GM19395 (cell line): ENCODE data around the gene NCBP3.

Experiments
- ATAC-seq: cut with Tn5 transposase; IDR thresholded peaks from one replicate; pipeline ENCODE4 v1.9.1; 2021; ENCODE audit warnings: mild to moderate bottlenecking, moderate library complexity; ENCODE audit not compliant: unreplicated experiment

NCBP3 gene

DNA sequence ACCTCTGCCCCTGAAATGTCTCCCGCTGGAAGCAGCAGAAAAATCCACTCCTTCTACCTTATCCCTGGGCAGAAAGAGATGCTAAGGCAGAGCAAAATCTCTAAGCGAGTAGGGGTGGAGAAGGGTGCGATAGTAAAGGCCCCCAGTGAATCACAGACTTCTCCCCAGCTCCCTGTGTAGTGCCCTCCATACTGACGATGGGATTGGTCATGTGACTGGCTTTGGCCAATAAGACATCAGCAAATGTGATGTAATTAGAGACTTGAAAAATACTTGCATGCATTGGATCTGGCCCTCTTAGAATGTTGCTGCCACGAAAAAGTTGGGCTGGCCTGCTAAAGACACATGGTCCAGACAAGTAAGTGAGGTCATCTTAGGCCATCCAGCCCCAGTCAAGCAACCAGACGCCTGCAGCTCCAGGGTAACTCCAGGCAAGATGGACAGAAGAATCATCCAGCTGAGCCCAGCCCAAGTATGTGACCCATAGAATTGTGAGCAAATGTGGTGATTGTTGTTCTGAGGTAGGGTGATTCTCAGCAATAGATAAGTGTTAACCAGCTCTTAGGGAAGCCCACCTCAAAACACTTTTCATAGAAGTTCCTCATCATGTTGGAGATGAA is 86.3 kb downstream of the NCBP3 start:
- ATAC-seq, result no peak

DNA sequence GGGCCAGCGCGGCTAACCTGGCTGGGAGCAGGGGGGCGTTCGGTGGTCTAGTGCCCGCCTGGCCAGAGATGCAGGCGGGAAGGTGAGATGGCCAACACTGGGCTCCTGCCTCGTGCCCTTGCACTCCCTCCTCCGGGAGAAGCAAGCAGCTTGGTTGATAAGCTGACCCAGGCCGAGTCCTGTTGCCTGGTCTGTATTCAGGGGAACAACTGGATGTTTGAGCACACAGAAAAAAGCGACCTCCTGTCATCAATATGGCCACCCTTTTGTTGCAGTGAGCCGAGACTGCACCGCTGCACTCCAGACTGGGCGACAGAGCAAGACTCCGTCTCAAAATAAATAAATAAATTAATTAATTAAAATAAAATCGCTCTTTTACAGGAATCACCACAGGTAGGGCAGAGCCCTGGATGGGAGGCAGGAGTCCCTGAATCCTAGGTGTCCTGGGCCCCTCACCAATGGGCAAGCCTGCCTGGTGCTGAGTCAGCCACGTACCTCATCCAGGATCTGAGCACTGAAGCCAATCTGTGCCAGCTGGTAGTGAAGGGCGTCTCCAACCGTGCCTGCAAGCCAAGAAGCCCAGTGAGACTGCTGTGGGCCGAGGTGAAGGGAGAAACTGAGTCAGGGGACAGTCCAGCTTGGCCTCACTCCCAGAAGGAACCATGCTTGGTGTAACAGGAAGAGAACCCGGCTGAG is 90.6 kb downstream of the NCBP3 start:
- no peak for ATAC-seq

DNA sequence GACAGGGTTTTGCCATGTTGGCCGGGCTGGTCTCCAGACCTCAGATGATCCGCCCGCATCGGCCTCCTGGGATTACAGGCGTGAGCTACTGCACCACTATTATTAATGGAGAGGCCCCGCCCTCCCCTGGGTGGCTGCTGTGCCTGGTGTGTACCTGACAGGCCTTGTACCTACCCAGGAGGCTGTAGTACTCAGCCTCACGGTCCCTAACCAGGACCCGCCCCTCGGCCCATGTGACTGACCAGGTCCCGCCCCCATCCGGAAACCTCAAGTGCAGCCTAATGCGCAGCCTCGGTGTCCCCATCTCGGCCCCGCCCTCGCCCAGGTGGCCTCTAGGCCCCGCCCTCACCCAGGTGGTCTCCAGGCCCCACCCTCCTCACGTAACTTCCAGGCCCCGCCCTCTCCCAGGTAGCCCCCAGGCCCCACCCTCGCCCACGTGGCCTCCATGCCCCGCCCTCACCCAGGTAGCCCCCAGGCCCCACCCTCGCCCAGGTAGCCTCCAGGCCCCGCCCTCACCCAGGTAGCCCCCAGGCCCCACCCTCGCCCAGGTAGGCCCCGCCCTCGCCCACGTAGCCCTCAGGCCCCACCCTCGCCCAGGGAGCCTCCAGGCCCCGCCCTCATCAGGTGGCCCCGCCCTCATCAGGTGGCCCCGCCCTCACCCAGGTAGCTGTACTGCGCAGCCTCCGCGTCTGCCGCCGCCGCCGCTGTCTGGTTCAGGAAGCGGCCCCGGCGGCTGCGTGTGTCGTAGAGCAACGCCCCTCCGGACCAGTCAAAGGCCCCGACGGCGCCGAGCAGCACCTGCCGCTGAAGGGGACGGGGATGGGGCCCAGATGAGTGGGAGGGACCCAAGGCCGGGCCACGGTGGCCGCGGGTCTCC is 91.3 kb downstream of the NCBP3 start:
- no peak for ATAC-seq

DNA sequence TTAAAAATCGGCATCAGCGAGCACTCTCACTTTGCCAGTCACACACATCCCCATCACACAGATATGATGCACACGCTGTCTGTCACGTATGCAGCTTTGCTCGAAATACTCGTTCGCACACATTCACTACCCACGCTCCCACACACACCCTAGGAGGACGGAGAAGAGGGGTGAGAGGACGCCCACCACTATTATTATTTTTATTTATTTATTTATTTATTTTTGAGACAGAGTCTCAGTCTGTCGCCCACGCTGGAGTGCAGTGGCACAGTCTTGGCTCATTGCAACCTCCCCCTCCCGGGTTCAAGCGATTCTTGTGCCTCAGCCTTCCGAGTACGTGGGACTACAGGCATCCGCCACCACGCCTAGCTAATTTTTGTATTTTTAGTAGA is 92.0 kb downstream of the NCBP3 start:
- no peak for ATAC-seq

DNA sequence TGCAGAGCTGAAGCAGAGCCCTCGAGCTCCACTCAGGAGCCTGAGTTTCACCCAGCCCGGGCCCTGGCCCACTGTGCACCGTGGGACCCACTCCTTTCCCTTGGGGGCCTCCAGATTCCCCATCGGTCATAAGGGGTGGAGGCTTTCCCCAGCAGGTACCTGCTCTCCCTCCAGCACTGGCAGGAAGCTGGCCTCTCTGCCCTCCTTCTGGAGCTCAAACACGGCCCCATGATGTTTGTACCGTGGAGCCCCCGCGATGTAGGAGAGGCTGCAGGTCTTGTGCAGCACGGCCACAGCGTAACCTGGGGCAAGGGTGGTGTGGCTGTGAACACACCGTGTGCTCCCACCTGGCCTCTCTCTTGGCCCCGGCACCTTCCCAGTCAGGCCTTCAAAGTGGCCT is 92.4 kb downstream of the NCBP3 start:
- ATAC-seq, result no peak
